ENCODE data around the gene CEBPZ.

The CEBPZ gene, protein sequence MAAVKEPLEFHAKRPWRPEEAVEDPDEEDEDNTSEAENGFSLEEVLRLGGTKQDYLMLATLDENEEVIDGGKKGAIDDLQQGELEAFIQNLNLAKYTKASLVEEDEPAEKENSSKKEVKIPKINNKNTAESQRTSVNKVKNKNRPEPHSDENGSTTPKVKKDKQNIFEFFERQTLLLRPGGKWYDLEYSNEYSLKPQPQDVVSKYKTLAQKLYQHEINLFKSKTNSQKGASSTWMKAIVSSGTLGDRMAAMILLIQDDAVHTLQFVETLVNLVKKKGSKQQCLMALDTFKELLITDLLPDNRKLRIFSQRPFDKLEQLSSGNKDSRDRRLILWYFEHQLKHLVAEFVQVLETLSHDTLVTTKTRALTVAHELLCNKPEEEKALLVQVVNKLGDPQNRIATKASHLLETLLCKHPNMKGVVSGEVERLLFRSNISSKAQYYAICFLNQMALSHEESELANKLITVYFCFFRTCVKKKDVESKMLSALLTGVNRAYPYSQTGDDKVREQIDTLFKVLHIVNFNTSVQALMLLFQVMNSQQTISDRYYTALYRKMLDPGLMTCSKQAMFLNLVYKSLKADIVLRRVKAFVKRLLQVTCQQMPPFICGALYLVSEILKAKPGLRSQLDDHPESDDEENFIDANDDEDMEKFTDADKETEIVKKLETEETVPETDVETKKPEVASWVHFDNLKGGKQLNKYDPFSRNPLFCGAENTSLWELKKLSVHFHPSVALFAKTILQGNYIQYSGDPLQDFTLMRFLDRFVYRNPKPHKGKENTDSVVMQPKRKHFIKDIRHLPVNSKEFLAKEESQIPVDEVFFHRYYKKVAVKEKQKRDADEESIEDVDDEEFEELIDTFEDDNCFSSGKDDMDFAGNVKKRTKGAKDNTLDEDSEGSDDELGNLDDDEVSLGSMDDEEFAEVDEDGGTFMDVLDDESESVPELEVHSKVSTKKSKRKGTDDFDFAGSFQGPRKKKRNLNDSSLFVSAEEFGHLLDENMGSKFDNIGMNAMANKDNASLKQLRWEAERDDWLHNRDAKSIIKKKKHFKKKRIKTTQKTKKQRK

DNA sequence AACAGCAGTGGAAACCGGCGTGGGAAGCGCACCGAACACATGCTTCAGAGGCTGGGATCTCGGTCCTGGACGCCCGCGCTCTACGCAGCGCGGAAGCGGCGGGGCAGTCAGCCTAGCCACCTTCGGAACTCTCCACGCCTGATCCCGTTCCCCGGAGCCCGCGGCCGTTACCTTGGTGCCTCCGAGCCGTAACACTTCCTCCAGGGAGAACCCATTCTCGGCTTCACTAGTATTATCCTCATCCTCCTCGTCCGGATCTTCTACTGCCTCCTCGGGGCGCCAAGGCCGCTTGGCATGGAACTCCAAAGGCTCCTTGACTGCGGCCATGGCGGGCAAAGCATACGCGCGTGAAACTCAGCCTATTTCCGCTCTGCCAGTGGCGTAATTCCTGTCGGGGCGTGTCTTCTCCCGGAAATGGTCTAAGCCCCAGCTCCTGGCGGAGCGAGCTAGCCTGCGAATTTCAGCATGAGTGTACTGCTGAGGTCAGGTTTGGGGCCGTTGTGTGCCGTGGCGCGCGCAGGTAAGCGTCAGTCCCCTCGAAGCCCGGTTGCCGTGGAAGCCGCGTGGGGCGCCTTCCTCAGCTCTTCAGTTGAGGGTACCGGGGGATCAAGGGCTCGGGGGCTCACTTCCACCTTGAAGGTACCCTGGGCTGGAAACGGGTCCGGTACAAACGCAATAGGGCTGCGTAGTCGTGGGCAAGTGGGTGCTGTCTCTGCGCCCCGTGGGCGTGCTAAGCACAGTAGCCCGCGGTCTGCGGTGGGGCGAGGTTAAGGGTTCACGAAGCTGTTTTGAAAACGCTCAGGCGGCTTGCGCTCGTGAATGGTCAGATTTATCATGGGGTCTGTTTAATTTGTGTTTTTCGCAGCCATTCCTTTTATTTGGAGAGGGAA, at the start of gene CEBPZ, which contains the start of gene NDUFAF7:
CEBPZ (minus strand) TSS at position 356 of the 890 bp plus-strand sequence; CDS start at position 327, 29 bp downstream.
NDUFAF7 (plus strand) TSS at position 418 of the 890 bp plus-strand sequence; CDS start at position 466, 48 bp downstream.
- H3K9ac ChIP-seq (ENCODE audit: low read length in 2 of 2), result peak within 1 kb of the TSS; percentile 95 to 99
- peak within 1 kb of the TSS; percentile 90 to 99 for H3K4me3 ChIP-seq (ENCODE audit: low read length in 2 of 2)
- H3K9me3 ChIP-seq (ENCODE audit: control insufficient read depth in 2 of 2, low read length in 2 of 2), result no peaks in the 10 kb centered on the region

DNA sequence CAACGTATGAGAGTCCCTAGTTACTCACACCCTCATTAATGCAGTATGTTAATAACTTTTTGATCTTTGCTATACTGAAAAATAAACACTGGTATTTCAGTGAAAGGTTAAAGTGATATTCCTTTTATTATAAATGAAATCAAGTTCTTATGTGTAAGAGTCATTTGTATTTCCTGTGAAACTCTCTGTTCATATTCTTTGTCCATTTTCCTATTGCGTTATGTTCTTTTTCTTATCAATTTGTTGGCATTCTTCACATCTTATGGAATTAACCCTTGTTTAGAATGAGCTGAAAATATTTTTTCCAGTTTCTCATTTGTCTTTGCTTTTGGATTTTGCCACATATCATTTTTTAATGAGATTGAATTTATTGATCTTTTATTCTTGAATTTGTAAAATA, 44.9 kb upstream of the CEBPZ start:
- Histone ChIP-seq H3K27me3 (ENCODE audit: control insufficient read depth in 1 of 2, insufficient read depth in 2 of 2, low read length in 2 of 2) (no peaks in the 10 kb centered on the region), H3K27ac (ENCODE audit: low read length) (no peak overlapping the region)

More for the DNA sequence above, at the start of gene CEBPZ, which contains the start of gene NDUFAF7:
- Histone ChIP-seq H3K4me1 (ENCODE audit: control insufficient read depth, insufficient read depth, low read length) (peaks cover 26% of the 10 kb centered on the region), H3K27me3 (ENCODE audit: control insufficient read depth in 1 of 2, insufficient read depth in 2 of 2, low read length in 2 of 2) (no peaks in the 10 kb centered on the region), H3K27ac (ENCODE audit: low read length) (peak within 1 kb of the TSS; percentile 94), H3K36me3 (ENCODE audit: control insufficient read depth in 2 of 2, insufficient read depth in 2 of 2, low read length in 2 of 2) (peaks cover 13 to 16% of the 10 kb centered on the region in 2 donors)

DNA sequence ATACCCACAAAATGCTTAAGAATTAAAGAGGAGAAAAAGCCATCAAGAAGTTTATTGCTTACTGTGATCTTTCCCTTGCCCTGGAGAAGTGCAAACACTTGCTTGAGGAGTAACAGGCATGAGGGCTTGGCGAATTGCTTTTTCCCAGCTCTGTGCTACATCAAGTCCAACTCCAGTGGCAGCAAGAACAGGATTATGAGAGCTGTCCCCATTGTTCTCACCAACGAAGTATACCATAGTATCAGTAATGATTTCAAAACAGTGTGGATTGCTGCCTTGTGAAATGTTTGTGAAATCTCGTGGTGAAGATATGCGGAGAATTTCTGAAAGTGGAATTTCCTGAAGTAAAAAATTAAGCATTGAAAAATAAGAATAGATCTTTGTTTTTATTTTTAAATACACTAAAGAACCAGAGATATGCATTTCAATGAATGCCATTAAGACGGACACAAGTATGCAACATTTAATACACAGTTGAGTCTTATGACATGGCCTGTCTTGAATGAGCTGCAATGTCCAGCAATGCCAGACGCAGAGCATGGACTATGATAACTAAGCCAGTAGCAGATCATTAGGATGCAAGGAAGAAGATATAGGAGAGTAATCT, 43.1 kb upstream of the CEBPZ start:
- H3K27me3 ChIP-seq (ENCODE audit: control insufficient read depth in 1 of 2, insufficient read depth in 2 of 2, low read length in 2 of 2), result no peaks in the 10 kb centered on the region
- no peaks in the 10 kb centered on the region for H3K9me3 ChIP-seq (ENCODE audit: control insufficient read depth in 2 of 2, low read length in 2 of 2)
- H3K4me3 ChIP-seq (ENCODE audit: low read length in 2 of 2), result no peak overlapping the region
- no peaks in the 10 kb centered on the region for H3K4me1 ChIP-seq (ENCODE audit: control insufficient read depth, insufficient read depth, low read length)
- no peak overlapping the region for H3K9ac ChIP-seq (ENCODE audit: low read length in 2 of 2)
- H3K27ac ChIP-seq (ENCODE audit: low read length), result no peak overlapping the region
- peaks cover 20 to 21% of the 10 kb centered on the region in 2 donors for H3K36me3 ChIP-seq (ENCODE audit: control insufficient read depth in 2 of 2, insufficient read depth in 2 of 2, low read length in 2 of 2)

More for the DNA sequence above, 44.9 kb upstream of the CEBPZ start:
- Histone ChIP-seq H3K36me3 (ENCODE audit: control insufficient read depth in 2 of 2, insufficient read depth in 2 of 2, low read length in 2 of 2) (peaks cover 11 to 23% of the 10 kb centered on the region in 2 donors), H3K4me3 (ENCODE audit: low read length in 2 of 2) (no peak overlapping the region), H3K9ac (ENCODE audit: low read length in 2 of 2) (no peak overlapping the region), H3K4me1 (ENCODE audit: control insufficient read depth, insufficient read depth, low read length) (no peaks in the 10 kb centered on the region), H3K9me3 (ENCODE audit: control insufficient read depth in 2 of 2, low read length in 2 of 2) (no peaks in the 10 kb centered on the region)

DNA sequence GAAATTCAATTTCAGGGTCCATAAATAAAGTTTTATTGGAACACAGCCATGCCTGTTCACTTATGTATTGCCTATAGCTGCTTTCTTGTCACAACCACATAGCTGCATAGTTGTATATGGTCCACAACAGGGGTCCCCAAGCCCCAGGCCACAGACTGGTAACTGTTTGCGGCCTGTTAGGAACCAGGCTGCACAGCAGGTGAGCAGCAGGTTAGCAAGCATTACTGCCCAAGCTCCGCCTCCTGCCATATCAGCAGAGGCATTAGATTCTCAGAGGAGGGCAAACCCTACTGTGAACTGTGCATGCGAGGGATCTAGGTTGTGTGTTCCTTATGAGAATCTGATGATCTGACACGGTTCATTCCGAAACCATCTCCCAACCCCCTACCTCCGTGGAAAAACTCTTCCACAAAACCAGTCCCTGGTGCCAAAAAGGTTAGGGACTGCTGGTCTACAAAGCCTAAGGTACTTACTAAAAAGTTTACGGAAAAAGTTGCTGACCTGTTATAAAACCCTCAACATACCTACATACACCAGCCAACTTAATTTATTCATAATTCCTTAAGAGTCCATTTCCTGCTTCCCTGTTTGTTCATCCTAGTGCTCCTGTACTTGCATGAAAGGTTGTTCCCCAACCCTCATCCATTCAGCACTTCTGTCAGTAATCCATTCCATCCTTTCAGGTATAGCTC, 40.1 kb upstream of the CEBPZ start:
- Histone ChIP-seq H3K9me3 (ENCODE audit: control insufficient read depth in 2 of 2, low read length in 2 of 2) (no peaks in the 10 kb centered on the region), H3K36me3 (ENCODE audit: control insufficient read depth in 2 of 2, insufficient read depth in 2 of 2, low read length in 2 of 2) (peaks cover 23 to 31% of the 10 kb centered on the region in 2 donors), H3K27ac (ENCODE audit: low read length) (no peak overlapping the region), H3K4me3 (ENCODE audit: low read length in 2 of 2) (no peak overlapping the region), H3K27me3 (ENCODE audit: control insufficient read depth in 1 of 2, insufficient read depth in 2 of 2, low read length in 2 of 2) (no peaks in the 10 kb centered on the region), H3K9ac (ENCODE audit: low read length in 2 of 2) (no peak overlapping the region), H3K4me1 (ENCODE audit: control insufficient read depth, insufficient read depth, low read length) (no peaks in the 10 kb centered on the region)

DNA sequence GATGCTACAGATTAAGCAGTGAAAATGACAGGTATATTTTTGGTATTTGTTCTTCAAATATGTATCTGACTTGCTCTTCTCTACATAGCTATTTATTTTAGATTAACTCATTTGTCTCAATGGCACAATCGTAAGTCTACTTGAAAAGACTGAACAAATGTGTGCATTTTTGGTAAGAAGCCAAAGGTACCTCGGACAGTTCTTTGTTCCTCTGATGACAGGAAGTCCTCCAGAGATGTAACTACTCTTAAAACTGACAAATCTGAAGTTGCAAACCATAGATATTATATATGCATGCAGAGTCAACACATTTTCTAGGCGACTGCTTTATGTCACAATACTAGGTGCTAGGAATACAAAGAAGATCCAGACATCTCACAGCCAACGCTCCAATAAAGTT, 36.7 kb upstream of the CEBPZ start:
- Histone ChIP-seq H3K9me3 (ENCODE audit: control insufficient read depth in 2 of 2, low read length in 2 of 2) (no peaks in the 10 kb centered on the region), H3K4me1 (ENCODE audit: control insufficient read depth, insufficient read depth, low read length) (no peaks in the 10 kb centered on the region), H3K36me3 (ENCODE audit: control insufficient read depth in 2 of 2, insufficient read depth in 2 of 2, low read length in 2 of 2) (peaks cover 12 to 35% of the 10 kb centered on the region in 2 donors), H3K27me3 (ENCODE audit: control insufficient read depth in 1 of 2, insufficient read depth in 2 of 2, low read length in 2 of 2) (no peaks in the 10 kb centered on the region), H3K4me3 (ENCODE audit: low read length in 2 of 2) (no peak overlapping the region), H3K9ac (ENCODE audit: low read length in 2 of 2) (no peak overlapping the region), H3K27ac (ENCODE audit: low read length) (no peak overlapping the region)

DNA sequence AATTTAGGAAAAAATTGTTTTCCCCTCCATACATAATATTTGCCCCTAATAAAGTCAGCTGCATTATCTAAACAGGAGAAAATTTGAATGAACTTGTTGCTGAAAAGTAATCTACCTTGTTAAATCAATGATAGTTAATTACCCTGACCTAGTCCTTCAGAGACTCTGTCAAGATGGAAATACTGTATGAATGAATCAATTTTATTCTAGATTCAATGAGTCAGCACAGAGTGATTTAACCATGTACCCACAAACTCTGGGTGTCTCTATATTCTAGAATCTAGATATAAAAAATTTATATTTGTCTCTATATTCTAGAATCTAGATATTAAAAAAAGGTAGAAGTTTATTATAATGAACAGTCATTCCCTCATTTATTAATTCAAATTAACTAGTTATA, 36.3 kb upstream of the CEBPZ start:
- no peak overlapping the region for H3K4me3 ChIP-seq (ENCODE audit: low read length in 2 of 2)
- H3K9me3 ChIP-seq (ENCODE audit: control insufficient read depth in 2 of 2, low read length in 2 of 2), result no peaks in the 10 kb centered on the region
- H3K27ac ChIP-seq (ENCODE audit: low read length), result no peak overlapping the region
- H3K27me3 ChIP-seq (ENCODE audit: control insufficient read depth in 1 of 2, insufficient read depth in 2 of 2, low read length in 2 of 2), result no peaks in the 10 kb centered on the region
- H3K36me3 ChIP-seq (ENCODE audit: control insufficient read depth in 2 of 2, insufficient read depth in 2 of 2, low read length in 2 of 2), result peaks cover 12 to 35% of the 10 kb centered on the region in 2 donors
- no peak overlapping the region for H3K9ac ChIP-seq (ENCODE audit: low read length in 2 of 2)
- H3K4me1 ChIP-seq (ENCODE audit: control insufficient read depth, insufficient read depth, low read length), result no peaks in the 10 kb centered on the region

DNA sequence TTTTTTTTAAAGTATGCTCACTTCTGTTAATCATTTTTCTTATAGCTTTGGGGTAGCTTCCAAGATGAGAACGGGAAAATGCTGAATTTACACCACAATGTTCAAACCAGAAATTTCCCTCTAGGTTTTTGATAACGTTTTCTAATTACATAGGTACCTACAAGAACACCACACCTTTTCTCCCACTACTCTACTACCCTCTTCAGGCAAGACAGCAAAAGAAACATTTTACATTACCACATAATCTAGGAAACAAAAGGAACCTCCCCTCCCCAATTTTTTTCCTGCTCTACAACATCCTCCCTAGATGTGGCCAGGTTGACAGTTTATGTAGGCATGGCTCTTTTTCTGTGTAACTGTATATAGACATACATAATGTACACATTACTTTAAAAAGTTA, 32.4 kb upstream of the CEBPZ start:
- H3K9ac ChIP-seq (ENCODE audit: low read length in 2 of 2), result no peak overlapping the region

DNA sequence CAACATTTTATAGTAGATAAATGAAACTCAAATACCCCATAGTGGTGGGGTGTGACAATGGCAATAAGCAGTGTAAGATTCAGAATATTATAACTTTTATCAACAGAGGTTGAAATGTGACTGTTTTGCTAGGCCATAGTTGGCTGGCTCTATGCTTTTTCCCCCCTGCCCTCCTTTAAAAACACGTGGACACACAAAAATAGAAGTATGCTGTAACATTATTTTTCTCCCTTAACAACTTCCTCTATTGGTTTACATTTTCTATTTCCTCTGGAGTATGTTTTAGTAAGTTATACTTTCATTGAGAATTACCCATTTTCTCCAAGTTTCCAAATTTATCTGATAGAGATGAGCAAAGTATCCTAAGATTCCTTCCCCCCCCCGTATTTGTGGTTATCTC, 31.1 kb upstream of the CEBPZ start:
- no peak overlapping the region for H3K27ac ChIP-seq (ENCODE audit: low read length)
- no peaks in the 10 kb centered on the region for H3K9me3 ChIP-seq (ENCODE audit: control insufficient read depth in 2 of 2, low read length in 2 of 2)
- H3K27me3 ChIP-seq (ENCODE audit: control insufficient read depth in 1 of 2, insufficient read depth in 2 of 2, low read length in 2 of 2), result no peaks in the 10 kb centered on the region
- H3K36me3 ChIP-seq (ENCODE audit: control insufficient read depth in 2 of 2, insufficient read depth in 2 of 2, low read length in 2 of 2), result peaks cover 12 to 17% of the 10 kb centered on the region in 2 donors
- H3K9ac ChIP-seq (ENCODE audit: low read length in 2 of 2), result no peak overlapping the region
- H3K4me1 ChIP-seq (ENCODE audit: control insufficient read depth, insufficient read depth, low read length), result no peaks in the 10 kb centered on the region
- no peak overlapping the region for H3K4me3 ChIP-seq (ENCODE audit: low read length in 2 of 2)

More for the DNA sequence above, 32.4 kb upstream of the CEBPZ start:
- Histone ChIP-seq H3K4me3 (ENCODE audit: low read length in 2 of 2) (no peak overlapping the region), H3K27ac (ENCODE audit: low read length) (no peak overlapping the region), H3K4me1 (ENCODE audit: control insufficient read depth, insufficient read depth, low read length) (no peaks in the 10 kb centered on the region), H3K27me3 (ENCODE audit: control insufficient read depth in 1 of 2, insufficient read depth in 2 of 2, low read length in 2 of 2) (no peaks in the 10 kb centered on the region), H3K36me3 (ENCODE audit: control insufficient read depth in 2 of 2, insufficient read depth in 2 of 2, low read length in 2 of 2) (peaks cover 7 to 21% of the 10 kb centered on the region in 2 donors), H3K9me3 (ENCODE audit: control insufficient read depth in 2 of 2, low read length in 2 of 2) (no peaks in the 10 kb centered on the region)
